Activated CD4-positive, alpha-beta T cell treated with anti-CD3 and anti-CD28 coated beads, Interleukin-2, amount 10 ng/mL, durations not matched to agents 7 days and 5 days (primary cell): ENCODE results near the gene SCUBE2. TPM values are rescaled to one million over a fixed set of nuclear protein-coding genes. Genes with fewer than 3 reads are reported as not detected.
A peak's percentile ranks its signal among the peaks of the same experiment; 100 is the strongest.
"Not testable (repeated sequence)": the region's sequence is repeated elsewhere in the genome, so short reads cannot be mapped to it uniquely, and the experiment has no call there.

Experiments used
- CTCF ChIA-PET: fragments of 350-600 bp; sonication (Branson Sonifier 250); formaldehyde crosslinking; loops from one replicate; lab custom pipeline; 2021; ENCODE audit warnings: antibody characterized with exemption; lab: Charles Lee
- POLR2A ChIA-PET: fragments of 350-600 bp; sonication (Branson Sonifier 250); formaldehyde crosslinking; loops from one replicate; lab custom pipeline; 2021; ENCODE audit warnings: antibody characterized with exemption; lab: Charles Lee
- DNase-seq: peaks from one replicate; pipeline ENCODE4 v3.0.0-alpha.2; 2020
- H3K27ac Mint-ChIP-seq: one replicate; pipeline ENCODE4 v1.8.0; 2021; ENCODE audit warnings: mild to moderate bottlenecking, moderate library complexity, mixed read lengths
- H3K27me3 Mint-ChIP-seq: one replicate; pipeline ENCODE4 v1.8.0; 2021; ENCODE audit warnings: mixed read lengths
- H3K36me3 Mint-ChIP-seq: one replicate; pipeline ENCODE4 v1.8.0; 2021; ENCODE audit warnings: low read depth, mixed read lengths
- H3K4me1 Mint-ChIP-seq: one replicate; pipeline ENCODE4 v1.8.0; 2021; ENCODE audit warnings: mixed read lengths
- H3K4me3 Mint-ChIP-seq: one replicate; pipeline ENCODE4 v1.8.0; 2021; ENCODE audit warnings: mild to moderate bottlenecking, moderate library complexity, mixed read lengths
- H3K9me3 Mint-ChIP-seq: one replicate; pipeline ENCODE4 v1.8.0; 2021; ENCODE audit warnings: mixed read lengths
- total RNA-seq, 2 experiments: library from RNA; stranded (reverse); gene quantifications; one replicate each; pipeline ENCODE4 v1.2.3, GENCODE V29; 2021

Gene SCUBE2
- total RNA-seq, 2 experiments from 2014 or later = 0.35 to 0.55 TPM

DNA sequence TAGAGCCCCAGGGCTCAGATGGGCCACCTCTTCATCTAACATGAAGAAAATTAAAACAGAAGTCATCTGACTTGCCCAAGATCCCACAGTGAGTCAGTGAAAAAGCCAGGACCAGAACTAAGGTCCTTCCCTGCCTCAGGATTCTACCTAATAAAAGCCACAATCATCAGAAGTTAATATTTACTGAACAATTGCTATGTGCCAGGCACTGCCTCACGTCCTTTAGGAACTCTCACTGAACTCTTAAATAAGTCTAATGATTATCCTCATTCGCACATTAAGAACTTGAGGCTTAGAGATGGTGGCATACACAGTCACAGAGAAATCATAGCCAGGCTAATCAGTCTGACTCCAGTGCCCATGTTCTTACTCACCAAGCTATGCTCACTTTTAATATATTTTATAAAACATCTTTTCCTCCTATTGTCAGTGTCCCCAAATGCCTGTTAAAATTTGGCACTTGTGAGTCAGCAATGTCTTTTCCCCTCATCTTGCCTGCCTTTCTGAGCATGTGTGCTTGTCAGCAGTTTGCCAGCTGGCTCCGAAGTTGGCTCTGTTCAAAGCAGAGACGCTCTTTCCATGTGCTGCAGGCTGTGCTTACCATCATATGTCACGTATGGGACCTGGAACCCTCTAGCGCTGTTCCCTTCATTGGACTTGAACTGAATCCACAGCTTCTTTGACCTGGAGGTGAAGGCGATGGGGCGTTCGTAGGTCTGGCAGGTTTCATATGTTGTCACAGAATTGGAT, 66.1 kb downstream of the SCUBE2 start:
- CTCF ChIA-PET = interaction anchor here (0.9 to 2.6 kb wide), 3 partner anchors 9 to 112 kb away, joined by 3 to 9 read pairs (median 4); no protein-coding TSS in a partner anchor
- peaks cover 16% of the 10 kb centered on the region for H3K27me3 Mint-ChIP-seq
- H3K4me3 Mint-ChIP-seq = no peak overlapping the region
- H3K4me1 Mint-ChIP-seq = peaks cover 10% of the 10 kb centered on the region
- H3K9me3 Mint-ChIP-seq = no peaks in the 10 kb centered on the region
- no peaks in the 10 kb centered on the region for H3K36me3 Mint-ChIP-seq
- DNase-seq = no peak
- no peak overlapping the region for H3K27ac Mint-ChIP-seq
- POLR2A ChIA-PET = no interaction called here

DNA sequence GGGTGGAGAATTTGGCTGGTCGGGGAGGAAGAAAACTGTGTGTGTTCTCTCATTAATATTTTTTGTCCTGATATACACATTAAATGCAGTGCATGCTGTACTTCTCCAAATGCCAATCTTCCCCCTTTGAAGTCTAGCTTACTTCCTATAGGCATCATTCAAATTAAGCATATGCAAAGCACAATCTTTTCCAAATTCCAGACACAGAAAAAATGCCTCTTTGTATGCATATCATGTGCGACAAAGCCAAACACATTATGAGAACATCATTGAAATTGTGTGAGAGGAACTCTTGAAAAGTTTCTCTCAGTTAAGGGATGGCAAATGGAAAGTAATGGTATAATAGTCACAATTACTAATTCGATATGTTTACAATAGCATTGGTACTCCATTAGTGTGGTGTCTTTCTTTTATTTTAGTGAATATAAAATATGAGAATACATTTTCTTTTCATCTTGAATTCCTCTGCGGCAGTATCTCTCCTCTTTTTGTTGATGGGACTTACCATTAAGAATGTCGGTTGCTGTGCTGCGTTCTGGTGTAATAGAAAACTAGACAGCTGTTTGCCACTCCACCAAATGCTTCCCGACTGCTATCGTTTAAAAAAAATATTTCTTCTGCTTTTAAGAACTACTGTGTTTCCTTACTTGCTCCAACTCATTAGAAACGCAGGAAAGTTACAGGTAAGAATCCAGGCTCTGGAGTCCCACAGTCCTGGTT, 68.3 kb downstream of the SCUBE2 start:
- H3K36me3 Mint-ChIP-seq = no peaks in the 10 kb centered on the region
- no peak for DNase-seq
- CTCF ChIA-PET = interaction anchor here (0.7 to 2.6 kb wide), 5 partner anchors 7 to 144 kb away, joined by 3 to 9 read pairs (median 3); partner anchors contain the start of gene NRIP3
- no peak overlapping the region for H3K27ac Mint-ChIP-seq
- peaks cover 13% of the 10 kb centered on the region for H3K27me3 Mint-ChIP-seq
- peaks cover 17% of the 10 kb centered on the region for H3K4me1 Mint-ChIP-seq
- no peaks in the 10 kb centered on the region for H3K9me3 Mint-ChIP-seq
- POLR2A ChIA-PET = no interaction called here
- H3K4me3 Mint-ChIP-seq = no peak overlapping the region

DNA sequence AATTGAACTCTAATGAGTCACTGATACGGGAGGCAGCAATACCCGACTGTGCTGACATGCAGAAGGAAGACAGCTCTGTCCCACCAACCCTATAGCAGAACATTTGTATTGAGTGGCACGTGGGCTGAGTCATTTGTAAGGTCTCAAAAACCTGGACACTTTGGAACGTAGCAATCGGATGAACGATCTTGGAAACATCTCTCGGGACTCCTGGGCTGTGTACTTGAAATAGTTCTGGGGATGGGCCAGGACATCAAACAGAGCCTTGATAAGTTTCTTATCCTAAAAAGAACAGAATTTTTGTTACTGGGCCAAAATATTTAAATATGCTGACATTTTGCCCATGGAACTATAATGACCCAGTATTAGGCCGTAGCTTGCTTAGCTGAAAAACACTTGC, 70.5 kb downstream of the SCUBE2 start:
- Mint-ChIP-seq H3K27ac (no peak overlapping the region), H3K4me3 (no peak overlapping the region), H3K4me1 (peaks cover 39% of the 10 kb centered on the region), H3K27me3 (peaks cover 13% of the 10 kb centered on the region), H3K9me3 (no peaks in the 10 kb centered on the region), H3K36me3 (no peaks in the 10 kb centered on the region)
- CTCF ChIA-PET = no interaction called here
- no peak for DNase-seq
- POLR2A ChIA-PET = no interaction called here

GRCh38 chr11:9019861-9020260, 71.5 kb downstream of the SCUBE2 start:
- Mint-ChIP-seq H3K27ac (no peak overlapping the region), H3K9me3 (no peaks in the 10 kb centered on the region), H3K4me1 (peaks cover 41% of the 10 kb centered on the region), H3K36me3 (no peaks in the 10 kb centered on the region), H3K4me3 (no peak overlapping the region), H3K27me3 (peaks cover 13% of the 10 kb centered on the region)
- ChIA-PET CTCF (interaction anchor here (0.9 kb wide), 1 partner anchor 118 kb away, joined by 3 read pairs; no protein-coding TSS in a partner anchor), POLR2A (no interaction called here)
- DNase-seq = no peak

DNA sequence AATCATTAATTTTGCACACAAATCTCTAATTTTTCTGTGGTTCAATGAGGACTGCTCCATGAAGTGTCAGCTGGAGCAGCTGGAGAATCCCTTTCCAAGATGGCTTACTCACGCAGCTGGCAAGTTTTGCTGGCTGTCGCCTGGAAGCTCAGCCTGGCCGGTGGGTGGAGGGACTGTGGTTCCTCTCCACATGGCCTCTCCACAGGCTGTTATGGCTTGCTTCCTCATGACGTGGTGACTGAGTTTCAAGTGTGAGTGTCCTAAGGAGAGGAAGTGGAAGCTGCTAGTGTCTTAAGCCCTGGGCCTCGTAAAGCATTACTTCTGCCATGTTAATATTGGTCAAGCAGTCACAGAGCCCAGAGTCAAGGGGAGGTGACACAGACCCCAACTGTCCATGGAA, 73.6 kb downstream of the SCUBE2 start:
- no peak for DNase-seq
- POLR2A ChIA-PET = no interaction called here
- peaks cover 40% of the 10 kb centered on the region for H3K4me1 Mint-ChIP-seq
- H3K9me3 Mint-ChIP-seq = no peaks in the 10 kb centered on the region
- CTCF ChIA-PET = interaction anchor here (0.6 to 4.4 kb wide), 4 partner anchors 120 to 486 kb away, joined by 3 to 29 read pairs (median 4); no protein-coding TSS in a partner anchor
- H3K27ac Mint-ChIP-seq = peak overlapping the region; percentile 48
- H3K4me3 Mint-ChIP-seq = no peak overlapping the region
- H3K27me3 Mint-ChIP-seq = peaks cover 11% of the 10 kb centered on the region
- no peaks in the 10 kb centered on the region for H3K36me3 Mint-ChIP-seq

GRCh38 chr11:9016916-9017642, 74.3 kb downstream of the SCUBE2 start:
- Mint-ChIP-seq H3K36me3 (no peaks in the 10 kb centered on the region), H3K27ac (peak overlapping the region; percentile 48), H3K4me3 (no peak overlapping the region), H3K9me3 (no peaks in the 10 kb centered on the region), H3K4me1 (peaks cover 34% of the 10 kb centered on the region), H3K27me3 (peaks cover 4% of the 10 kb centered on the region)
- DNase-seq = no peak
- POLR2A ChIA-PET = no interaction called here
- CTCF ChIA-PET = interaction anchor here (0.6 to 4.4 kb wide), 10 partner anchors 8 to 486 kb away, joined by 3 to 29 read pairs (median 4); no protein-coding TSS in a partner anchor

- Mint-ChIP-seq H3K36me3 (no peaks in the 10 kb centered on the region), H3K27ac (no peak overlapping the region), H3K9me3 (no peaks in the 10 kb centered on the region), H3K27me3 (peaks cover 11% of the 10 kb centered on the region), H3K4me3 (no peak overlapping the region), H3K4me1 (peaks cover 31% of the 10 kb centered on the region)
- ChIA-PET CTCF (interaction anchor here (0.8 to 4.4 kb wide), 19 partner anchors 9 to 445 kb away, joined by 3 to 29 read pairs (median 4); partner anchors contain the start of genes IPO7, NRIP3 and ZNF143), POLR2A (no interaction called here)
- DNase-seq = peak; percentile 69
Observed at GRCh38 chr11:9015677-9016076, 75.7 kb downstream of the SCUBE2 start.

GRCh38 chr11:9014826-9015225, 76.6 kb downstream of the SCUBE2 start:
- CTCF ChIA-PET = interaction anchor here (0.8 to 4.4 kb wide), 8 partner anchors 9 to 446 kb away, joined by 3 to 29 read pairs (median 6); partner anchors contain the start of genes NRIP3 and ZNF143
- DNase-seq = no peak
- Mint-ChIP-seq H3K4me3 (no peak overlapping the region), H3K4me1 (peaks cover 31% of the 10 kb centered on the region), H3K36me3 (no peaks in the 10 kb centered on the region), H3K9me3 (peaks cover 2% of the 10 kb centered on the region), H3K27ac (no peak overlapping the region), H3K27me3 (peaks cover 18% of the 10 kb centered on the region)
- POLR2A ChIA-PET = no interaction called here

DNA sequence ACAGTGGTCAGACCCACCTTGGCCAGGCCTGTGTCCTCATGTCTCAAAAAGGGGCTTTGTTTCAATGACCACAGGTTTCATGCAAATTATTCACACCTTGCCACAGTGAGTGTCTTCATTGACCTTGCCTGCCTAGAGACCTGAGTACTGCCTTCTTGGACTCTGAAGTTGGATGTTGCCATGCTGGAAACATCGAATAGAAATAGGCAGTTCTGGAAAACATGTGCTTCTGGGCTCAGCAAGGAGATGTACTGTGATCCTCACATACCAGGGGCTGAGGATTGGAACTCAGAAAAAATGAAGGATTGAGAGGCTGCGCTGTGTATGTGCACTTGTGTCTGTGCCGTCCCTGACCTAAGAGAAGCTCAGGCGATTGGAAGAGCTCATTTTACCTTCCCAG, 78.0 kb downstream of the SCUBE2 start:
- Mint-ChIP-seq H3K9me3 (peaks cover 2% of the 10 kb centered on the region), H3K36me3 (no peaks in the 10 kb centered on the region), H3K27ac (no peak overlapping the region), H3K27me3 (peaks cover 26% of the 10 kb centered on the region), H3K4me1 (peaks cover 27% of the 10 kb centered on the region), H3K4me3 (no peak overlapping the region)
- ChIA-PET POLR2A (interaction anchor here (0.7 kb wide), 1 partner anchor 1689 kb away, joined by 3 read pairs; no protein-coding TSS in a partner anchor), CTCF (interaction anchor here (1.0 to 4.4 kb wide), 3 partner anchors 8 to 124 kb away, joined by 3 to 29 read pairs (median 3); no protein-coding TSS in a partner anchor)
- no peak for DNase-seq

GRCh38 chr11:9009538-9009937, 81.9 kb downstream of the SCUBE2 start:
- H3K36me3 Mint-ChIP-seq, DNase-seq, H3K4me3 Mint-ChIP-seq, CTCF ChIA-PET, POLR2A ChIA-PET, H3K9me3 Mint-ChIP-seq, H3K27ac Mint-ChIP-seq, H3K4me1 Mint-ChIP-seq: not testable (repeated sequence)
- peaks cover 62% of the 10 kb centered on the region for H3K27me3 Mint-ChIP-seq

DNA sequence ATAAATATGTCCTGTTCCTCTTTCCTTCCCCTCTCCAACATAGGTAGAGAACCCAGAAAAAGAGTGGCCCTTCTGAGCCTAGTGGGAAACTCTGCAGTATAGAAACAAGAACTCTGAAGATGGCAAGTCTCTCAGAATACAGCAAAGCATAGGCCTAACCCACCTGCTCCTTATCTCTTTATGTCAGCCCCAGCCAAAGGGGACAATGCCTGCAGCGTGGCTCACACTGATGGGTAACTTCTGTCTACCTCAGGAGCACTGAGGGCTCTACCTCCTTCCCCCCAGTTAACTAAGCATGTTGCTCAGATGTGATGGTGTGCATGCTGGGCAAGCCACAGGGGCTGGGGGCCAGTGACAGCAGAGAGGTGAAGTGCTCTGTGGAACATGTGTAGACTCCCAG, 82.7 kb downstream of the SCUBE2 start:
- H3K9me3 Mint-ChIP-seq = peaks cover 2% of the 10 kb centered on the region
- H3K27ac Mint-ChIP-seq = no peak overlapping the region
- peaks cover 6% of the 10 kb centered on the region for H3K4me1 Mint-ChIP-seq
- no peaks in the 10 kb centered on the region for H3K36me3 Mint-ChIP-seq
- H3K4me3 Mint-ChIP-seq = no peak overlapping the region
- no peak for DNase-seq
- POLR2A ChIA-PET = no interaction called here
- peaks cover 62% of the 10 kb centered on the region for H3K27me3 Mint-ChIP-seq
- CTCF ChIA-PET = no interaction called here

GRCh38 chr11:9008011-9008550, 83.3 kb downstream of the SCUBE2 start:
- Mint-ChIP-seq H3K36me3 (no peaks in the 10 kb centered on the region), H3K27ac (no peak overlapping the region), H3K4me1 (peaks cover 9% of the 10 kb centered on the region), H3K9me3 (peaks cover 2% of the 10 kb centered on the region), H3K27me3 (peaks cover 65% of the 10 kb centered on the region), H3K4me3 (no peak overlapping the region)
- CTCF ChIA-PET = no interaction called here
- POLR2A ChIA-PET = no interaction called here
- no peak for DNase-seq
